Cardiac ventricle fibroblast (primary cell): ENCODE measurements around the gene UBAP1. TPM values are rescaled to one million over a fixed set of nuclear protein-coding genes. Genes with fewer than 3 reads are reported as not detected.

ENCODE experiments used
- total RNA-seq: library from RNA; depleted of rRNA; stranded (reverse); fragments of >200 nt; gene quantifications from 2 replicates; pipeline ENCODE4 v1.2.3, GENCODE V29; 2015

Gene UBAP1
- total RNA-seq: 34.7 and 38.6 TPM in 2 replicates

GRCh38 chr9:34178436-34179212 lies at the start of gene UBAP1:
TSS of gene UBAP1 (plus strand) at chr9:34179043. CDS start at chr9:34220915, 41,872 bp downstream.

Other genes with a start within 250 kb of the UBAP1 start
- 15.7 and 18.0 TPM in 2 replicates for gene UBAP2, start 130.2 kb upstream of the UBAP1 start, total RNA-seq
- 25.6 and 25.7 TPM in 2 replicates for gene DCAF12, start 52.3 kb upstream of the UBAP1 start, total RNA-seq
- 0.56 and 0.78 TPM in 2 replicates for gene KIF24, start 150.2 kb downstream of the UBAP1 start, total RNA-seq
- 31.6 and 38.8 TPM in 2 replicates for gene NUDT2, start 150.5 kb downstream of the UBAP1 start, total RNA-seq
- 4.8 and 5.1 TPM in 2 replicates for gene MYORG, start 197.9 kb downstream of the UBAP1 start, total RNA-seq